ENCODE data around the gene ADPRHL1.

ADPRHL1 gene

DNA sequence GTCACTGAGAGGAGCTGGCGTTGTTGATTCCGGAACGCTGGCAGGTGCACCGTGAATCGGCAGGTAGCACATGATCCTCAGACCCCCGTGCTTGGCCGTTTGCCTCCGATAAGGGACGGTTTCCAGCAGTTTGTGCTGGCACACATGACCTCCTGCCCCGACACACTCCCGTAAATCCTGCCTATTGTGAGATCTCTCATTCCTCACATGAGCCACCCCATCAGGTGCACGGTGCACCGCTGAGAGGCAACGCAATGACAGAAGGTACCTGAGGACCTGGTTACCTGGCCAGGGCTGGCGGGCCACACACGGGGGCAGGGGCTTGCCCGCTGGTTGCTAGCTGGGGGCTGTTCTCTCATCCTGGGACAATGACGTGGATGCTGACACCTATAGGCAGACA lies 2.1 kb upstream of the ADPRHL1 start:
- TF ChIP-seq RAD21 (IDR thresholded peaks at IDR 0.05; ENCODE audit: low read depth) = no peak
- TF ChIP-seq EGR1 (IDR thresholded peaks at IDR 0.05) = no peak
- TF ChIP-seq ZBTB7A (IDR thresholded peaks at IDR 0.05; ENCODE audit: low read depth) = no peak
- TF ChIP-seq, protein P1, sequence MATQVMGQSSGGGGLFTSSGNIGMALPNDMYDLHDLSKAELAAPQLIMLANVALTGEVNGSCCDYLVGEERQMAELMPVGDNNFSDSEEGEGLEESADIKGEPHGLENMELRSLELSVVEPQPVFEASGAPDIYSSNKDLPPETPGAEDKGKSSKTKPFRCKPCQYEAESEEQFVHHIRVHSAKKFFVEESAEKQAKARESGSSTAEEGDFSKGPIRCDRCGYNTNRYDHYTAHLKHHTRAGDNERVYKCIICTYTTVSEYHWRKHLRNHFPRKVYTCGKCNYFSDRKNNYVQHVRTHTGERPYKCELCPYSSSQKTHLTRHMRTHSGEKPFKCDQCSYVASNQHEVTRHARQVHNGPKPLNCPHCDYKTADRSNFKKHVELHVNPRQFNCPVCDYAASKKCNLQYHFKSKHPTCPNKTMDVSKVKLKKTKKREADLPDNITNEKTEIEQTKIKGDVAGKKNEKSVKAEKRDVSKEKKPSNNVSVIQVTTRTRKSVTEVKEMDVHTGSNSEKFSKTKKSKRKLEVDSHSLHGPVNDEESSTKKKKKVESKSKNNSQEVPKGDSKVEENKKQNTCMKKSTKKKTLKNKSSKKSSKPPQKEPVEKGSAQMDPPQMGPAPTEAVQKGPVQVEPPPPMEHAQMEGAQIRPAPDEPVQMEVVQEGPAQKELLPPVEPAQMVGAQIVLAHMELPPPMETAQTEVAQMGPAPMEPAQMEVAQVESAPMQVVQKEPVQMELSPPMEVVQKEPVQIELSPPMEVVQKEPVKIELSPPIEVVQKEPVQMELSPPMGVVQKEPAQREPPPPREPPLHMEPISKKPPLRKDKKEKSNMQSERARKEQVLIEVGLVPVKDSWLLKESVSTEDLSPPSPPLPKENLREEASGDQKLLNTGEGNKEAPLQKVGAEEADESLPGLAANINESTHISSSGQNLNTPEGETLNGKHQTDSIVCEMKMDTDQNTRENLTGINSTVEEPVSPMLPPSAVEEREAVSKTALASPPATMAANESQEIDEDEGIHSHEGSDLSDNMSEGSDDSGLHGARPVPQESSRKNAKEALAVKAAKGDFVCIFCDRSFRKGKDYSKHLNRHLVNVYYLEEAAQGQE (IDR thresholded peaks at IDR 0.05; ENCODE audit: low read depth) = no peak

DNA sequence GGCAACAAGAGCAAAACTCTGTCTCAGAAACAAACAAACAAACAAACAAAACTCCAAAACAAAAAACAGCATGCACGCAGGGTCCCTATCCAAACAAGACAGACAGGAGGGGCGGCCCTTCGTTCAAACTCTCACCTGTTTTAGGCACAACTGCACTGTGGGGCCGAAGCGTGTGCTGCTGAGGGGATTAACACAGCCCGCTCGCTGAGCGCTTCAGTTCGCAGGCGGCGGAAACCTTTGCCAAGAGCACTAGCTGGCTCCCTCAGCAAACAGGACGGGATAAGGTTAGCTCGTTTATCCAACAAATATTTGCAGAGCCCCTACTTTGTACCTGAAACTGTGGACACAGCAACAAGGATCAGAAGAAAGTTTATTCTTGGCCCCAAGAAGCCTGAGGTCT lies 1.6 kb upstream of the ADPRHL1 start:
- TF ChIP-seq TCF12 (IDR thresholded peaks at IDR 0.05; ENCODE audit: low read depth) (no peak), ZBTB7A (IDR thresholded peaks at IDR 0.05; ENCODE audit: low read depth) (no peak), TEAD4 (IDR thresholded peaks at IDR 0.05) (no peak), EGR1 (IDR thresholded peaks at IDR 0.05) (no peak), USF1 (IDR thresholded peaks at IDR 0.05) (no peak), YY1 (IDR thresholded peaks at IDR 0.05; ENCODE audit: low read depth) (no peak), CEBPB (IDR thresholded peaks at IDR 0.05) (no peak), FOXM1 (IDR thresholded peaks at IDR 0.05; ENCODE audit: borderline replicate concordance, low read depth) (no peak), RAD21 (IDR thresholded peaks at IDR 0.05; ENCODE audit: low read depth) (no peak), NFIC (IDR thresholded peaks at IDR 0.05) (no peak)
- TF ChIP-seq, protein P1 (IDR thresholded peaks at IDR 0.05; ENCODE audit: low read depth) = no peak

DNA sequence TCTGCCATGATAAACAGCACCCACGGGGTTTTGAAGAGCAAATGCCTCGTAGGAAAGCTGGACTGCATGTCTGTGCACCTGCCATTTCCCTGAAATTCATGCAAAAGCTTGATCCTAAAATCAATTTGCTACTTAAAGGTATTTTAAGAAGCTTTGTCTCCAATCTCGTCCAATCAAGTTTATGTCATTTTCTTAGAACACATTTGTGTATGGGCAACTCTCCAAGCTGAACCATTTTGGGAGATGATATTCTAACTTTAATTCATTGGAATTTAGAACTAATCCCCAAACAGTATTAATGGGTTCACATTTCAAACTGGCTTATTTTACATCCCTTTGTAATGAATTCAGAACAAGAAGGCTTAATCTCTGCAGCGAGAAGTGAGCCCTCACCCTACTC lies 822 bp downstream of the ADPRHL1 start:
- no peak for TF ChIP-seq RAD21 (IDR thresholded peaks at IDR 0.05; ENCODE audit: low read depth)
- TF ChIP-seq TEAD4 (IDR thresholded peaks at IDR 0.05) = no peak
- TF ChIP-seq USF1 (IDR thresholded peaks at IDR 0.05) = no peak
- TF ChIP-seq CREB1 (IDR thresholded peaks at IDR 0.05; ENCODE audit: low read depth) = no peak
- TF ChIP-seq TCF12 (IDR thresholded peaks at IDR 0.05; ENCODE audit: low read depth) = no peak
- TF ChIP-seq NFIC (IDR thresholded peaks at IDR 0.05) = no peak
- TF ChIP-seq EGR1 (IDR thresholded peaks at IDR 0.05) = no peak
- TF ChIP-seq ZBTB7A (IDR thresholded peaks at IDR 0.05; ENCODE audit: low read depth) = no peak
- TF ChIP-seq YY1 (IDR thresholded peaks at IDR 0.05; ENCODE audit: low read depth) = no peak
- TF ChIP-seq MAX (IDR thresholded peaks at IDR 0.05) = no peak
- TF ChIP-seq TAF1 (IDR thresholded peaks at IDR 0.05; ENCODE audit: low read depth) = no peak
- TF ChIP-seq FOXM1 (IDR thresholded peaks at IDR 0.05; ENCODE audit: borderline replicate concordance, low read depth) = no peak

GRCh38 chr13:113451951-113452421 lies 1.3 kb downstream of the ADPRHL1 start:
- no peak for TF ChIP-seq CREB1 (IDR thresholded peaks at IDR 0.05; ENCODE audit: low read depth)
- TF ChIP-seq TAF1 (IDR thresholded peaks at IDR 0.05; ENCODE audit: low read depth) = no peak
- no peak for TF ChIP-seq TEAD4 (IDR thresholded peaks at IDR 0.05)
- TF ChIP-seq FOXM1 (IDR thresholded peaks at IDR 0.05; ENCODE audit: borderline replicate concordance, low read depth) = no peak
- no peak for TF ChIP-seq EP300 (IDR thresholded peaks at IDR 0.05; ENCODE audit: borderline replicate concordance)
- TF ChIP-seq ZBTB7A (IDR thresholded peaks at IDR 0.05; ENCODE audit: low read depth) = no peak
- TF ChIP-seq RAD21 (IDR thresholded peaks at IDR 0.05; ENCODE audit: low read depth) = no peak
- no peak for TF ChIP-seq TCF12 (IDR thresholded peaks at IDR 0.05; ENCODE audit: low read depth)
- TF ChIP-seq EGR1 (IDR thresholded peaks at IDR 0.05) = no peak
- TF ChIP-seq NFIC (IDR thresholded peaks at IDR 0.05) = no peak

DNA sequence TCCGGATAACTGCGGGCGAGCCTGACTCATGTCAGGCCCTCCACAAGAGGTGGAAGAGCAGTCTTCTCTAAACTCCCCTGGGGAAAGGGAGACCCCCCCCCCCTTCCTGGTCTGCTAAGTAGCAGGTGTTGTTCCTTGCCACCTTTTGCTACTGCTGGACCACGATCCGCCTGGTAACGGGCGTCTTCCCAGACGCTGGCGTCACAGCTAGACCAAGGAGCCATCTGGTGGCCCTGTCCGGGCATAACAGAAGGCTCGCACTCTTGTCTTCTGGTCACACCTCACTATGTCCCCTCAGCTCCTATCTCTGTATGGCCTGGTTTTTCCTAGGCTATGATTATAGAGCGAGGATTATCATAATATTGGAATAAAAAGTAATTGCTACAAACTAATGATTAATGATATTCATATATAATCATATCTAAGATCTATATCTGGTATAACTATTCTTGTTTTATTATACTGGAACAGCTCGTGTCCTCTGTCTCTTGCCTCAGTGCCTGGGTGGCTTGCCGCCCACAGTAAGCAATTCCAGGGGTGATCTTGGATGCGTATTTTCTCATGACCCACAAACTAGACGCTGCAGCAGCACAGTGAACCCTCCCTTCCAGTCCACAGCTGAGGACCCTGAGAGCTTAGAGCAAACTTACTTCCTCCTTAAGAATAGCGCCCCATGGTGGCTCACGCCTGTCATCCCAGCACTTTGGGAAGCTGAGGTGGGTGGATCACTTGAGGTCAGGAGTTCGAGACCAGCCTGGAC lies 2.2 kb downstream of the ADPRHL1 start:
- TF ChIP-seq RAD21 (IDR thresholded peaks at IDR 0.05; ENCODE audit: low read depth) = peak; percentile 54

GRCh38 chr13:113449693-113450347 lies 3.5 kb downstream of the ADPRHL1 start:
- TF ChIP-seq CEBPB (IDR thresholded peaks at IDR 0.05) (no peak), TEAD4 (IDR thresholded peaks at IDR 0.05) (no peak), RAD21 (IDR thresholded peaks at IDR 0.05; ENCODE audit: low read depth) (no peak), YY1 (IDR thresholded peaks at IDR 0.05; ENCODE audit: low read depth) (no peak), TAF1 (IDR thresholded peaks at IDR 0.05; ENCODE audit: low read depth) (no peak), MAX (IDR thresholded peaks at IDR 0.05) (no peak), NFIC (IDR thresholded peaks at IDR 0.05) (no peak), TCF12 (IDR thresholded peaks at IDR 0.05; ENCODE audit: low read depth) (no peak), ZBTB7A (IDR thresholded peaks at IDR 0.05; ENCODE audit: low read depth) (no peak), FOXM1 (IDR thresholded peaks at IDR 0.05; ENCODE audit: borderline replicate concordance, low read depth) (no peak), EP300 (IDR thresholded peaks at IDR 0.05; ENCODE audit: borderline replicate concordance) (no peak), CREB1 (IDR thresholded peaks at IDR 0.05; ENCODE audit: low read depth) (no peak)
